22Rv1 (cell line): ENCODE data around the gene PROSER2.

Experiments used
- ZFX ChIP-seq: fragments of 450-650 bp; IDR thresholded peaks from 2 replicates; pipeline ENCODE4 v1.6.1; 2017; ENCODE audit warnings: antibody characterized with exemption, borderline replicate concordance
- TF ChIP-seq, protein P1 (sequence below): fragments of 450-650 bp; IDR thresholded peaks from 2 replicates; pipeline ENCODE4 v1.5.1; 2017; ENCODE audit warnings: mild to moderate bottlenecking

DNA sequence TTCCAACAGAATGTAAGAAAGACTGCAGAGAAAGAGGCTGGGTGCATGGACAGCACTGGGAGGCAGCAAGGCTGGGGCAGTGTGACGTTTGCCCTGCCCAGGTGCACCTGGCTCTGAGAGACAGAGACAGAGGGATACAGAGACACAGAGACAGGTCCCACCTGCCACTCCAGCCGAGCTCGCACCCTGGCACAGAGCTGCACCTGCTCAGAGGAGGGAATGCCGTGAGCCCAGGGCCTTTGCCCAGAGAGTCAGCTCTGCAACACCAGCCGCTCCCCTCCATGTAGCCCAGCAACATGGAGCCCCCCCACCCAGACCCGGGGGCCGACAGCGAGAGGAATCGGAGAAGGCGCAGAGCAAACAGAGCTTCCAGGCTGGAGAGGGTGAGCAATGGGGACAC is 35.3 kb upstream of the PROSER2 start:
- TF ChIP-seq, protein P1, sequence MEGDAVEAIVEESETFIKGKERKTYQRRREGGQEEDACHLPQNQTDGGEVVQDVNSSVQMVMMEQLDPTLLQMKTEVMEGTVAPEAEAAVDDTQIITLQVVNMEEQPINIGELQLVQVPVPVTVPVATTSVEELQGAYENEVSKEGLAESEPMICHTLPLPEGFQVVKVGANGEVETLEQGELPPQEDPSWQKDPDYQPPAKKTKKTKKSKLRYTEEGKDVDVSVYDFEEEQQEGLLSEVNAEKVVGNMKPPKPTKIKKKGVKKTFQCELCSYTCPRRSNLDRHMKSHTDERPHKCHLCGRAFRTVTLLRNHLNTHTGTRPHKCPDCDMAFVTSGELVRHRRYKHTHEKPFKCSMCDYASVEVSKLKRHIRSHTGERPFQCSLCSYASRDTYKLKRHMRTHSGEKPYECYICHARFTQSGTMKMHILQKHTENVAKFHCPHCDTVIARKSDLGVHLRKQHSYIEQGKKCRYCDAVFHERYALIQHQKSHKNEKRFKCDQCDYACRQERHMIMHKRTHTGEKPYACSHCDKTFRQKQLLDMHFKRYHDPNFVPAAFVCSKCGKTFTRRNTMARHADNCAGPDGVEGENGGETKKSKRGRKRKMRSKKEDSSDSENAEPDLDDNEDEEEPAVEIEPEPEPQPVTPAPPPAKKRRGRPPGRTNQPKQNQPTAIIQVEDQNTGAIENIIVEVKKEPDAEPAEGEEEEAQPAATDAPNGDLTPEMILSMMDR: no peak
- no peak for TF ChIP-seq ZFX
